WTC11 (cell line): Measurements from ENCODE around the gene TMEM63B. TPM values are rescaled to one million over a fixed set of nuclear protein-coding genes. Genes with fewer than 3 reads are reported as not detected.

Experiments
- ATAC-seq: fragments of 200-7000 bp; cut with Tn5 transposase; 2 replicates; pipeline ENCODE4 v1.10.0; 2021; ENCODE audit warnings: mild to moderate bottlenecking, moderate library complexity
- CTCF ChIA-PET: fragments of 300-600 bp; sonication (Branson Sonifier 250); formaldehyde crosslinking; loops from one replicate; lab custom pipeline; 2021; ENCODE audit warnings: antibody characterized with exemption; lab: Charles Lee
- POLR2A ChIA-PET: fragments of 350-600 bp; sonication (Branson Sonifier 250); formaldehyde crosslinking; loops from one replicate; lab custom pipeline; 2021; ENCODE audit warnings: antibody characterized with exemption; lab: Charles Lee
- DNase-seq: peaks from one replicate; pipeline ENCODE4 v3.0.0; 2021; ENCODE audit warnings: low spot score
- H3K27ac Mint-ChIP-seq: 2 replicates; pipeline ENCODE4 v1.8.0; 2021; ENCODE audit warnings: mixed read lengths
- H3K27me3 Mint-ChIP-seq: 2 replicates; pipeline ENCODE4 v1.8.0; 2021; ENCODE audit warnings: low read depth, mild to moderate bottlenecking, moderate library complexity, mixed read lengths
- H3K36me3 Mint-ChIP-seq: 2 replicates; pipeline ENCODE4 v1.8.0; 2021; ENCODE audit warnings: mixed read lengths
- H3K4me1 Mint-ChIP-seq: 2 replicates; pipeline ENCODE4 v1.8.0; 2022; ENCODE audit warnings: mixed read lengths
- H3K4me3 Mint-ChIP-seq: 2 replicates; pipeline ENCODE4 v1.8.0; 2021; ENCODE audit warnings: mild to moderate bottlenecking, moderate library complexity, mixed read lengths
- H3K9me3 Mint-ChIP-seq: 2 replicates; pipeline ENCODE4 v1.8.0; 2021; ENCODE audit warnings: mixed read lengths
- EMX1 ChIP-seq: fragments of 250-450 bp; sonication (Bioruptor Pico); IDR thresholded peaks from 2 replicates; pipeline ENCODE4 v1.8.0; 2021; ENCODE audit warnings: mild to moderate bottlenecking
- ETV6 ChIP-seq: sonication (generic); formaldehyde crosslinking; IDR thresholded peaks from 2 replicates; pipeline ENCODE4 v1.8.1; 2022; ENCODE audit warnings: mild to moderate bottlenecking, missing genetic modification reagents
- FOXK1 ChIP-seq: sonication (generic); formaldehyde crosslinking; IDR thresholded peaks from 2 replicates; pipeline ENCODE4 v1.8.0; 2022; ENCODE audit warnings: mild to moderate bottlenecking, moderate library complexity, missing genetic modification reagents
- FOXP4 ChIP-seq: sonication (generic); formaldehyde crosslinking; IDR thresholded peaks from 2 replicates; pipeline ENCODE4 v1.8.0; 2022; ENCODE audit warnings: mild to moderate bottlenecking, missing genetic modification reagents
- KAT7 ChIP-seq: sonication (generic); formaldehyde crosslinking; IDR thresholded peaks from 2 replicates; pipeline ENCODE4 v1.8.1; 2023; ENCODE audit warnings: missing genetic modification reagents, mild to moderate bottlenecking, borderline replicate concordance
- NR2C2 ChIP-seq: sonication (generic); formaldehyde crosslinking; IDR thresholded peaks from 2 replicates; pipeline ENCODE4 v1.8.0; 2022; ENCODE audit warnings: mild to moderate bottlenecking, missing genetic modification reagents
- PRRX2 ChIP-seq: fragments of 250-450 bp; sonication (Bioruptor Pico); IDR thresholded peaks from 2 replicates; pipeline ENCODE4 v1.8.0; 2021; ENCODE audit warnings: mild to moderate bottlenecking
- RELA ChIP-seq: sonication (generic); formaldehyde crosslinking; IDR thresholded peaks from 2 replicates; pipeline ENCODE4 v1.8.1; 2022; ENCODE audit warnings: missing genetic modification reagents, mild to moderate bottlenecking, borderline replicate concordance
- RORB ChIP-seq: fragments of 250-450 bp; sonication (Bioruptor Pico); IDR thresholded peaks from 2 replicates; pipeline ENCODE4 v1.9.0; 2021; ENCODE audit warnings: mild to moderate bottlenecking
- total RNA-seq: library from RNA; stranded (reverse); gene quantifications from 3 replicates; pipeline ENCODE4 v1.2.3, GENCODE V29; 2021
- TF ChIP-seq, protein P1 (sequence below): fragments of 250-450 bp; sonication (Bioruptor Pico); IDR thresholded peaks from 2 replicates; pipeline ENCODE4 v1.9.0; 2021; ENCODE audit warnings: mild to moderate bottlenecking
- TF ChIP-seq, protein P2 (sequence below): sonication (generic); formaldehyde crosslinking; IDR thresholded peaks from 2 replicates; pipeline ENCODE4 v1.8.1; 2022; ENCODE audit warnings: low read depth, missing genetic modification reagents, borderline replicate concordance
- TF ChIP-seq, protein P3 (sequence below): sonication (generic); formaldehyde crosslinking; IDR thresholded peaks from 2 replicates; pipeline ENCODE4 v1.8.1; 2023; ENCODE audit warnings: mild to moderate bottlenecking, missing genetic modification reagents, moderate library complexity
- TF ChIP-seq, protein P4 (sequence below): sonication (generic); formaldehyde crosslinking; IDR thresholded peaks from 2 replicates; pipeline ENCODE4 v1.8.1; 2023; ENCODE audit warnings: mild to moderate bottlenecking, missing genetic modification reagents, borderline replicate concordance
- TF ChIP-seq, protein P5 (sequence below): sonication (generic); formaldehyde crosslinking; IDR thresholded peaks from 2 replicates; pipeline ENCODE4 v1.8.0; 2022; ENCODE audit warnings: mild to moderate bottlenecking, missing genetic modification reagents
- TF ChIP-seq, protein P6 (sequence below): fragments of 250-450 bp; sonication (Bioruptor Pico); conservative IDR thresholded peaks from 2 replicates; pipeline ENCODE4 v1.9.0; 2021; ENCODE audit warnings: mild to moderate bottlenecking
- TF ChIP-seq, protein P7 (sequence below): sonication (generic); formaldehyde crosslinking; conservative IDR thresholded peaks from 2 replicates; pipeline ENCODE4 v1.8.1; 2023; ENCODE audit warnings: mild to moderate bottlenecking, low read depth, missing genetic modification reagents, moderate library complexity

Gene TMEM63B
- total RNA-seq, 1 experiment from 2014 or later = 72.8 TPM

GRCh38 chr6:44128020-44128917, 915 bp downstream of the TMEM63B start (continued):
- TF ChIP-seq FOXP4 (peak; percentile 9; the same call in 1 of the 2 replicates), EMX1 (no peak), ETV6 (CRISPR knock-in tag) (no peak), PRRX2 (CRISPR knock-in tag) (no peak), FOXK1 (CRISPR knock-in tag) (no peak)
- TF ChIP-seq, protein P1, sequence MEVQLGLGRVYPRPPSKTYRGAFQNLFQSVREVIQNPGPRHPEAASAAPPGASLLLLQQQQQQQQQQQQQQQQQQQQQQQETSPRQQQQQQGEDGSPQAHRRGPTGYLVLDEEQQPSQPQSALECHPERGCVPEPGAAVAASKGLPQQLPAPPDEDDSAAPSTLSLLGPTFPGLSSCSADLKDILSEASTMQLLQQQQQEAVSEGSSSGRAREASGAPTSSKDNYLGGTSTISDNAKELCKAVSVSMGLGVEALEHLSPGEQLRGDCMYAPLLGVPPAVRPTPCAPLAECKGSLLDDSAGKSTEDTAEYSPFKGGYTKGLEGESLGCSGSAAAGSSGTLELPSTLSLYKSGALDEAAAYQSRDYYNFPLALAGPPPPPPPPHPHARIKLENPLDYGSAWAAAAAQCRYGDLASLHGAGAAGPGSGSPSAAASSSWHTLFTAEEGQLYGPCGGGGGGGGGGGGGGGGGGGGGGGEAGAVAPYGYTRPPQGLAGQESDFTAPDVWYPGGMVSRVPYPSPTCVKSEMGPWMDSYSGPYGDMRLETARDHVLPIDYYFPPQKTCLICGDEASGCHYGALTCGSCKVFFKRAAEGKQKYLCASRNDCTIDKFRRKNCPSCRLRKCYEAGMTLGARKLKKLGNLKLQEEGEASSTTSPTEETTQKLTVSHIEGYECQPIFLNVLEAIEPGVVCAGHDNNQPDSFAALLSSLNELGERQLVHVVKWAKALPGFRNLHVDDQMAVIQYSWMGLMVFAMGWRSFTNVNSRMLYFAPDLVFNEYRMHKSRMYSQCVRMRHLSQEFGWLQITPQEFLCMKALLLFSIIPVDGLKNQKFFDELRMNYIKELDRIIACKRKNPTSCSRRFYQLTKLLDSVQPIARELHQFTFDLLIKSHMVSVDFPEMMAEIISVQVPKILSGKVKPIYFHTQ (CRISPR knock-in tag) = no peak
- TF ChIP-seq, protein P2, sequence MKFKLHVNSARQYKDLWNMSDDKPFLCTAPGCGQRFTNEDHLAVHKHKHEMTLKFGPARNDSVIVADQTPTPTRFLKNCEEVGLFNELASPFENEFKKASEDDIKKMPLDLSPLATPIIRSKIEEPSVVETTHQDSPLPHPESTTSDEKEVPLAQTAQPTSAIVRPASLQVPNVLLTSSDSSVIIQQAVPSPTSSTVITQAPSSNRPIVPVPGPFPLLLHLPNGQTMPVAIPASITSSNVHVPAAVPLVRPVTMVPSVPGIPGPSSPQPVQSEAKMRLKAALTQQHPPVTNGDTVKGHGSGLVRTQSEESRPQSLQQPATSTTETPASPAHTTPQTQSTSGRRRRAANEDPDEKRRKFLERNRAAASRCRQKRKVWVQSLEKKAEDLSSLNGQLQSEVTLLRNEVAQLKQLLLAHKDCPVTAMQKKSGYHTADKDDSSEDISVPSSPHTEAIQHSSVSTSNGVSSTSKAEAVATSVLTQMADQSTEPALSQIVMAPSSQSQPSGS (CRISPR knock-in tag) = no peak
- TF ChIP-seq, protein P3, sequence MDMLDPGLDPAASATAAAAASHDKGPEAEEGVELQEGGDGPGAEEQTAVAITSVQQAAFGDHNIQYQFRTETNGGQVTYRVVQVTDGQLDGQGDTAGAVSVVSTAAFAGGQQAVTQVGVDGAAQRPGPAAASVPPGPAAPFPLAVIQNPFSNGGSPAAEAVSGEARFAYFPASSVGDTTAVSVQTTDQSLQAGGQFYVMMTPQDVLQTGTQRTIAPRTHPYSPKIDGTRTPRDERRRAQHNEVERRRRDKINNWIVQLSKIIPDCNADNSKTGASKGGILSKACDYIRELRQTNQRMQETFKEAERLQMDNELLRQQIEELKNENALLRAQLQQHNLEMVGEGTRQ (CRISPR knock-in tag) = no peak

GRCh38 chr6:44129841-44130322, 2.5 kb downstream of the TMEM63B start:
- POLR2A ChIA-PET = no interaction called here
- CTCF ChIA-PET = no interaction called here
- DNase-seq (no peak), ATAC-seq (no peak)
- peak overlapping the region; percentile 83 for H3K4me3 Mint-ChIP-seq
- H3K27me3 Mint-ChIP-seq = no peaks in the 10 kb centered on the region; the same call in 1 of the 2 replicates
- peaks cover 54% of the 10 kb centered on the region for H3K4me1 Mint-ChIP-seq
- no peak overlapping the region for H3K27ac Mint-ChIP-seq
- H3K9me3 Mint-ChIP-seq = no peaks in the 10 kb centered on the region
- peaks cover 2% of the 10 kb centered on the region for H3K36me3 Mint-ChIP-seq
- TF ChIP-seq, protein P4, sequence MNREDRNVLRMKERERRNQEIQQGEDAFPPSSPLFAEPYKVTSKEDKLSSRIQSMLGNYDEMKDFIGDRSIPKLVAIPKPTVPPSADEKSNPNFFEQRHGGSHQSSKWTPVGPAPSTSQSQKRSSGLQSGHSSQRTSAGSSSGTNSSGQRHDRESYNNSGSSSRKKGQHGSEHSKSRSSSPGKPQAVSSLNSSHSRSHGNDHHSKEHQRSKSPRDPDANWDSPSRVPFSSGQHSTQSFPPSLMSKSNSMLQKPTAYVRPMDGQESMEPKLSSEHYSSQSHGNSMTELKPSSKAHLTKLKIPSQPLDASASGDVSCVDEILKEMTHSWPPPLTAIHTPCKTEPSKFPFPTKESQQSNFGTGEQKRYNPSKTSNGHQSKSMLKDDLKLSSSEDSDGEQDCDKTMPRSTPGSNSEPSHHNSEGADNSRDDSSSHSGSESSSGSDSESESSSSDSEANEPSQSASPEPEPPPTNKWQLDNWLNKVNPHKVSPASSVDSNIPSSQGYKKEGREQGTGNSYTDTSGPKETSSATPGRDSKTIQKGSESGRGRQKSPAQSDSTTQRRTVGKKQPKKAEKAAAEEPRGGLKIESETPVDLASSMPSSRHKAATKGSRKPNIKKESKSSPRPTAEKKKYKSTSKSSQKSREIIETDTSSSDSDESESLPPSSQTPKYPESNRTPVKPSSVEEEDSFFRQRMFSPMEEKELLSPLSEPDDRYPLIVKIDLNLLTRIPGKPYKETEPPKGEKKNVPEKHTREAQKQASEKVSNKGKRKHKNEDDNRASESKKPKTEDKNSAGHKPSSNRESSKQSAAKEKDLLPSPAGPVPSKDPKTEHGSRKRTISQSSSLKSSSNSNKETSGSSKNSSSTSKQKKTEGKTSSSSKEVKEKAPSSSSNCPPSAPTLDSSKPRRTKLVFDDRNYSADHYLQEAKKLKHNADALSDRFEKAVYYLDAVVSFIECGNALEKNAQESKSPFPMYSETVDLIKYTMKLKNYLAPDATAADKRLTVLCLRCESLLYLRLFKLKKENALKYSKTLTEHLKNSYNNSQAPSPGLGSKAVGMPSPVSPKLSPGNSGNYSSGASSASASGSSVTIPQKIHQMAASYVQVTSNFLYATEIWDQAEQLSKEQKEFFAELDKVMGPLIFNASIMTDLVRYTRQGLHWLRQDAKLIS = no peak
- no peak for TF ChIP-seq RELA (CRISPR knock-in tag)
- TF ChIP-seq RORB (CRISPR knock-in tag) = no peak
- TF ChIP-seq KAT7 = no peak
- TF ChIP-seq, protein P5, sequence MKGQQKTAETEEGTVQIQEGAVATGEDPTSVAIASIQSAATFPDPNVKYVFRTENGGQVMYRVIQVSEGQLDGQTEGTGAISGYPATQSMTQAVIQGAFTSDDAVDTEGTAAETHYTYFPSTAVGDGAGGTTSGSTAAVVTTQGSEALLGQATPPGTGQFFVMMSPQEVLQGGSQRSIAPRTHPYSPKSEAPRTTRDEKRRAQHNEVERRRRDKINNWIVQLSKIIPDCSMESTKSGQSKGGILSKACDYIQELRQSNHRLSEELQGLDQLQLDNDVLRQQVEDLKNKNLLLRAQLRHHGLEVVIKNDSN (CRISPR knock-in tag) = no peak
- TF ChIP-seq NR2C2 (CRISPR knock-in tag) = no peak
- TF ChIP-seq, protein P6, sequence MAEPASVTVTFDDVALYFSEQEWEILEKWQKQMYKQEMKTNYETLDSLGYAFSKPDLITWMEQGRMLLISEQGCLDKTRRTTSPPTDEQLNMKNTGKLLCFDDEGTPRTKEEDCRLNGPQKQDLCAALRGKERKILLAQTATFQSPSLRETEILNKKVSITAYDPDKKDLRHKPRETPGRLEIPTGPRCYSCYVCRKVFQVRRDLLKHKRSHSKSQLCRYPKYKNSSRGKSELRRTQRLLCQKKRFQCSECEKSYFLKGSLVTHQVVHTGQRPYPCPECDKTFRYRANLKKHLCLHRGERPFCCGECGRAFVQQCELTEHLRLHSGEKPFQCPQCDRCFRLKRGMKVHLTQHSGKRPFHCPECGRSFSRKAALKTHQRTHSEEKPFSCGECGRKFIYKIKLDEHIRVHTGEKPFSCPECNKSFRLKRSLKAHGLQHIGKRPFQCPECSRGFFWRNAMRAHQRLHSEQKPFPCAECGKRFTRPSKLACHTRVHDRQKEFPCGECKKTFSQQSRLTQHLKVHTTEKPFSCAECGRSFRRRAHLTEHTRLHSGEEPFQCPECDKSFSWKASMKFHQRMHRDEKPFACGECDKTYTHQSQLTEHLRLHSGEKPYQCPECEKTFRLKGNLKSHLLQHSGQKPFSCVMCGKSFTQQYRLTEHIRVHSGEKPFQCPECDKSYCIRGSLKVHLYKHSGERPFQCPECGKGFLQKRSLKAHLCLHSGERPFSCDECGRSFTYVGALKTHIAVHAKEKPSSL (CRISPR knock-in tag) = no peak
- TF ChIP-seq, protein P7, sequence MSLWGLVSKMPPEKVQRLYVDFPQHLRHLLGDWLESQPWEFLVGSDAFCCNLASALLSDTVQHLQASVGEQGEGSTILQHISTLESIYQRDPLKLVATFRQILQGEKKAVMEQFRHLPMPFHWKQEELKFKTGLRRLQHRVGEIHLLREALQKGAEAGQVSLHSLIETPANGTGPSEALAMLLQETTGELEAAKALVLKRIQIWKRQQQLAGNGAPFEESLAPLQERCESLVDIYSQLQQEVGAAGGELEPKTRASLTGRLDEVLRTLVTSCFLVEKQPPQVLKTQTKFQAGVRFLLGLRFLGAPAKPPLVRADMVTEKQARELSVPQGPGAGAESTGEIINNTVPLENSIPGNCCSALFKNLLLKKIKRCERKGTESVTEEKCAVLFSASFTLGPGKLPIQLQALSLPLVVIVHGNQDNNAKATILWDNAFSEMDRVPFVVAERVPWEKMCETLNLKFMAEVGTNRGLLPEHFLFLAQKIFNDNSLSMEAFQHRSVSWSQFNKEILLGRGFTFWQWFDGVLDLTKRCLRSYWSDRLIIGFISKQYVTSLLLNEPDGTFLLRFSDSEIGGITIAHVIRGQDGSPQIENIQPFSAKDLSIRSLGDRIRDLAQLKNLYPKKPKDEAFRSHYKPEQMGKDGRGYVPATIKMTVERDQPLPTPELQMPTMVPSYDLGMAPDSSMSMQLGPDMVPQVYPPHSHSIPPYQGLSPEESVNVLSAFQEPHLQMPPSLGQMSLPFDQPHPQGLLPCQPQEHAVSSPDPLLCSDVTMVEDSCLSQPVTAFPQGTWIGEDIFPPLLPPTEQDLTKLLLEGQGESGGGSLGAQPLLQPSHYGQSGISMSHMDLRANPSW = no peak
